Measurements from ENCODE around the gene PTER.

Gene PTER

GRCh38 chr10:16544591-16544990 is 107.8 kb downstream of the PTER start:
- TF ChIP-seq ZFX (IDR thresholded peaks at IDR 0.05) = no peak
- no peak for TF ChIP-seq CTCF (conservative IDR thresholded peaks at IDR 0.05)
- H3K27ac ChIP-seq = no peak overlapping the region

GRCh38 chr10:16545116-16545736 is 108.4 kb downstream of the PTER start:
- no peak overlapping the region for H3K27ac ChIP-seq
- no peak for TF ChIP-seq ZFX (IDR thresholded peaks at IDR 0.05)
- TF ChIP-seq CTCF (conservative IDR thresholded peaks at IDR 0.05) = peak; percentile 82

GRCh38 chr10:16547973-16548372 is 111.2 kb downstream of the PTER start:
- no peak for TF ChIP-seq ZFX (IDR thresholded peaks at IDR 0.05)
- TF ChIP-seq CTCF (conservative IDR thresholded peaks at IDR 0.05) = no peak
- H3K27ac ChIP-seq = no peak overlapping the region

GRCh38 chr10:16559236-16559773 is 122.5 kb downstream of the PTER start:
- no peak for TF ChIP-seq CTCF (conservative IDR thresholded peaks at IDR 0.05)

GRCh38 chr10:16562891-16563290 is 126.1 kb downstream of the PTER start:
- no peak for TF ChIP-seq ZFX (IDR thresholded peaks at IDR 0.05)
- no peak for TF ChIP-seq CTCF (conservative IDR thresholded peaks at IDR 0.05)
- no peak overlapping the region for H3K27ac ChIP-seq

More at GRCh38 chr10:16559236-16559773, 122.5 kb downstream of the PTER start:
- no peak overlapping the region for H3K27ac ChIP-seq
